ENCODE results near the gene OPTC. TPM values are rescaled to one million over a fixed set of nuclear protein-coding genes. Genes with fewer than 3 reads are reported as not detected.

OPTC gene
- total and polyA plus RNA-seq, 11 donors: not detected

GRCh38 chr1:203479646-203480045 lies 14.3 kb upstream of the OPTC start:
- H3K4me1 ChIP-seq: peaks cover 0 to 39% (median 15%) of the 10 kb centered on the region in 12 donors

GRCh38 chr1:203480084-203480483 lies 13.9 kb upstream of the OPTC start:
- WGBS, 4 donors: 65 to 86% (median 75%) methylated on average over 2 of the region's 2 CpGs
- no peak for TF ChIP-seq CTCF (IDR thresholded peaks at IDR 0.05)
- no peak for TF ChIP-seq POLR2A (IDR thresholded peaks at IDR 0.05)
- intact Hi-C loops (cut with DNase I): no loop called here
- Histone ChIP-seq H3K9me3 (no peaks in the 10 kb centered on the region), H3K27ac (peak overlapping the region in 11 of 12 donors; percentile 21 to 88 (median 61)), H3K36me3 (peaks cover 0 to 20% (median 5%) of the 10 kb centered on the region in 9 donors), H3K27me3 (no peaks in the 10 kb centered on the region), H3K4me1 (peaks cover 0 to 38% (median 15%) of the 10 kb centered on the region in 12 donors), H3K4me3 (peak overlapping the region in 9 of 12 donors; percentile 14 to 72 (median 50))
- peak in 3 of 4 donors; percentile 14 to 49 (median 44) for ATAC-seq
- no peak for DNase-seq

More at GRCh38 chr1:203479646-203480045, 14.3 kb upstream of the OPTC start:
- Histone ChIP-seq H3K36me3 (peaks cover 0 to 15% (median 5%) of the 10 kb centered on the region in 9 donors), H3K27me3 (no peaks in the 10 kb centered on the region), H3K27ac (peak overlapping the region in 8 of 12 donors; percentile 31 to 88 (median 72)), H3K9me3 (no peaks in the 10 kb centered on the region), H3K4me3 (peak overlapping the region in 9 of 12 donors; percentile 14 to 72 (median 50))
- TF ChIP-seq CTCF (IDR thresholded peaks at IDR 0.05): no peak
- TF ChIP-seq POLR2A (IDR thresholded peaks at IDR 0.05): no peak
- intact Hi-C loops (cut with DNase I): loop anchor here in 1 of 10 donors (10.0 kb wide), 1 partner anchor 115 kb away; no protein-coding TSS in a partner anchor
- 79 to 90% (median 83%) methylated on average over 2 of the region's 2 CpGs for WGBS, 4 donors
- DNase-seq (no peak), ATAC-seq (no peak)

GRCh38 chr1:203480525-203481084 lies 13.3 kb upstream of the OPTC start:
- TF ChIP-seq POLR2A (IDR thresholded peaks at IDR 0.05) (no peak), CTCF (IDR thresholded peaks at IDR 0.05) (no peak)
- 10 to 33% (median 23%) methylated on average over 6 of the region's 6 CpGs for WGBS, 4 donors
- peak overlapping the region in 9 of 12 donors; percentile 14 to 72 (median 50) for H3K4me3 ChIP-seq
- ATAC-seq (peak; percentile 30 to 70 (median 64)), DNase-seq (peak in 4 of 5 donors; percentile 48 to 82 (median 60))
- no peaks in the 10 kb centered on the region for H3K27me3 ChIP-seq
- peaks cover 0 to 25% (median 5%) of the 10 kb centered on the region in 9 donors for H3K36me3 ChIP-seq
- peaks cover 0 to 42% (median 15%) of the 10 kb centered on the region in 12 donors for H3K4me1 ChIP-seq
- intact Hi-C loops (cut with DNase I): no loop called here
- peak overlapping the region in 11 of 12 donors; percentile 21 to 88 (median 61) for H3K27ac ChIP-seq
- H3K9me3 ChIP-seq: no peaks in the 10 kb centered on the region

DNA sequence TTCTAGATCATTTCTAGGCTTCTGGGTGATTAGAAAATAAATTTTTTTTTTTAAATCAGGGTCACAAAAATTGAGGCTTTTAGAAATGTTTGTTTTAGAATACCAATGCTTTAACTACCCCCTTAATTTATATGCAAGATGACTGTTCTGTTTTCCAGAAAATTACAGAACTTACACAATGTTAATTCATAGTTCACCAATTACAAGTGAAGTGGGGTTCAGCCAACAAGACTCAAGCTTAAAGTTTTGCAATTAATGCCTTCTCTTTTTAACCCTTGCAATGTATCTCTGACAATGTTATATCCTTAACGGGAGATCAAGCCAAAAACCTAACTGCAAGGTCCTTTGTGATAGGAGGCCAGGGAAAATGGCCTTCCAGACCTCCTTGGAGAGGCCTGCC lies 12.8 kb upstream of the OPTC start:
- Histone ChIP-seq H3K4me3 (peak overlapping the region in 7 of 12 donors; percentile 14 to 72 (median 57)), H3K4me1 (peaks cover 0 to 46% (median 15%) of the 10 kb centered on the region in 12 donors), H3K27ac (peak overlapping the region in 10 of 12 donors; percentile 21 to 88 (median 64)), H3K27me3 (no peaks in the 10 kb centered on the region), H3K9me3 (no peaks in the 10 kb centered on the region), H3K36me3 (peaks cover 0 to 31% (median 5%) of the 10 kb centered on the region in 9 donors)
- TF ChIP-seq POLR2A (IDR thresholded peaks at IDR 0.05) (no peak), CTCF (IDR thresholded peaks at IDR 0.05) (no peak)
- ATAC-seq (no peak), DNase-seq (no peak)
- intact Hi-C loops (cut with DNase I): no loop called here
- 65 to 89% (median 85%) methylated on average over 1 of the region's 1 CpG for WGBS, 4 donors

Measured in heart left ventricle (tissue), 16 donors.